ENCODE data around the gene ZNF592.

The ZNF592 gene

GRCh38 chr15:84778194-84778593 lies 29.8 kb downstream of the ZNF592 start:
- no peak for DNase-seq (ENCODE audit: low read depth)
- H3K4me3 ChIP-seq (ENCODE audit: low read depth, low read length) = no peak overlapping the region
- TF ChIP-seq, protein P1, sequence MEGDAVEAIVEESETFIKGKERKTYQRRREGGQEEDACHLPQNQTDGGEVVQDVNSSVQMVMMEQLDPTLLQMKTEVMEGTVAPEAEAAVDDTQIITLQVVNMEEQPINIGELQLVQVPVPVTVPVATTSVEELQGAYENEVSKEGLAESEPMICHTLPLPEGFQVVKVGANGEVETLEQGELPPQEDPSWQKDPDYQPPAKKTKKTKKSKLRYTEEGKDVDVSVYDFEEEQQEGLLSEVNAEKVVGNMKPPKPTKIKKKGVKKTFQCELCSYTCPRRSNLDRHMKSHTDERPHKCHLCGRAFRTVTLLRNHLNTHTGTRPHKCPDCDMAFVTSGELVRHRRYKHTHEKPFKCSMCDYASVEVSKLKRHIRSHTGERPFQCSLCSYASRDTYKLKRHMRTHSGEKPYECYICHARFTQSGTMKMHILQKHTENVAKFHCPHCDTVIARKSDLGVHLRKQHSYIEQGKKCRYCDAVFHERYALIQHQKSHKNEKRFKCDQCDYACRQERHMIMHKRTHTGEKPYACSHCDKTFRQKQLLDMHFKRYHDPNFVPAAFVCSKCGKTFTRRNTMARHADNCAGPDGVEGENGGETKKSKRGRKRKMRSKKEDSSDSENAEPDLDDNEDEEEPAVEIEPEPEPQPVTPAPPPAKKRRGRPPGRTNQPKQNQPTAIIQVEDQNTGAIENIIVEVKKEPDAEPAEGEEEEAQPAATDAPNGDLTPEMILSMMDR (conservative IDR thresholded peaks at IDR 0.05; ENCODE audit: low read depth, low read length) = no peak

- no peak for DNase-seq (ENCODE audit: low read depth)
- no peak overlapping the region for H3K4me3 ChIP-seq (ENCODE audit: low read depth, low read length)
- TF ChIP-seq, protein P1 (conservative IDR thresholded peaks at IDR 0.05; ENCODE audit: low read depth, low read length) = no peak
Measured at GRCh38 chr15:84780492-84780891, 32.1 kb downstream of the ZNF592 start.

- TF ChIP-seq, protein P1 (conservative IDR thresholded peaks at IDR 0.05; ENCODE audit: low read depth, low read length) = no peak
- H3K4me3 ChIP-seq (ENCODE audit: low read depth, low read length) = no peak overlapping the region
- DNase-seq (ENCODE audit: low read depth) = peak; percentile 43
Measured at GRCh38 chr15:84781495-84781894, 33.1 kb downstream of the ZNF592 start.

DNA sequence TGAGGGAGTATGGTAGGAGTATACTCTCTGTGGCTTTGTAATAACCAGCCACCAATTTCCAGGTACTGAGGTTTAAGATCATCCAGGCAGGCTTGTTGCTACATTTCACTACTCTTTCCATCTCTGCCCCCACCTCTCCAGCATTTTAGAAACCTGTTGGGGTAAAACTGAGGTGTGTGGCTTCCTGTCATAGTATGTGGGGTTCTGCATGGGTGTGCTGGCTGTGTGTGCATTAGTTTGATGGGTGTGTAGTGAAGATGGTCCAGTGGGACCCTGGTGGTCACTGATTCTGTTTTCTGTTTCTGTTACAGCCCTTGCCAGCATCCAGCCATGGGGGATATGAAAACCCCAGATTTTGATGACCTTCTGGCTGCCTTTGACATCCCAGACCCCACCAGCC lies 34.0 kb downstream of the ZNF592 start:
- no peak for DNase-seq (ENCODE audit: low read depth)
- TF ChIP-seq, protein P1 (conservative IDR thresholded peaks at IDR 0.05; ENCODE audit: low read depth, low read length) = no peak
- no peak overlapping the region for H3K4me3 ChIP-seq (ENCODE audit: low read depth, low read length)

DNA sequence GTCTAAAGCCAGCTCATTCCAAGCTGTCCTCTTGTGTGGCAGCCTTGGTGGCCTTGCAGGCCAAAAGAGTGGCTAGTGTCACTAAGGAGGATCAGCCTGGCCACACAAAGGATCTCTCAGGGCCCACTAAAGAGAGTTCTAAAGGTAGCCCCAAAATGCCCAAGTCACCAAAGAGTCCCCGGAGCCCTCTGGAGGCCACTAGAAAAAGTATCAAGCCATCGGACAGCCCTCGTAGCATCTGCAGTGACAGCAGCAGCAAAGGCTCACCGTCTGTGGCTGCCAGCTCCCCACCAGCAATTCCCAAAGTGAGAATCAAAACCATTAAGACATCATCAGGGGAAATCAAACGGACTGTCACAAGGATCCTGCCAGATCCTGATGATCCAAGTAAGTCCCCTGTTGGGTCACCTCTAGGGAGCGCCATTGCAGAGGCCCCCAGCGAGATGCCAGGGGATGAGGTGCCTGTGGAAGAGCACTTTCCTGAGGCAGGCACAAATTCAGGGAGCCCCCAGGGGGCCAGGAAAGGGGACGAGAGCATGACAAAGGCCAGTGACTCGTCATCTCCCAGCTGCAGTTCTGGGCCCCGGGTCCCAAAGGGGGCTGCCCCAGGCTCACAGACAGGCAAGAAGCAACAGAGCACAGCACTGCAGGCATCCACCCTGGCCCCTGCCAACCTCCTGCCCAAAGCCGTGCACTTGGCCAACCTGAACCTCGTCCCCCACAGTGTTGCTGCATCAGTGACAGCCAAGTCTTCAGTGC lies 35.3 kb downstream of the ZNF592 start:
- no peak for DNase-seq (ENCODE audit: low read depth)
- H3K4me3 ChIP-seq (ENCODE audit: low read depth, low read length) = no peak overlapping the region
- TF ChIP-seq, protein P1 (conservative IDR thresholded peaks at IDR 0.05; ENCODE audit: low read depth, low read length) = no peak

DNA sequence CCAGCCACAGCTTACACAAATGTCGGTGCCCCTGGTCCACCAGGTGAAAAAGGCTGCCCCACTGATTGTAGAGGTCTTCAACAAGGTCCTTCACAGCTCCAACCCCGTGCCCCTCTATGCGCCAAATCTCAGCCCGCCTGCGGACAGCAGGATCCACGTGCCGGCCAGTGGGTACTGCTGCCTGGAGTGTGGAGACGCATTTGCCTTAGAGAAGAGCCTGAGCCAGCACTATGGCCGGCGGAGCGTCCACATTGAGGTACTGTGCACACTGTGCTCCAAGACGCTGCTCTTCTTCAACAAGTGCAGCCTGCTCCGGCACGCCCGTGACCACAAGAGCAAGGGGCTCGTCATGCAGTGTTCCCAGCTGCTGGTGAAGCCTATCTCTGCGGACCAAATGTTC lies 35.9 kb downstream of the ZNF592 start:
- TF ChIP-seq, protein P1 (conservative IDR thresholded peaks at IDR 0.05; ENCODE audit: low read depth, low read length) = no peak
- DNase-seq (ENCODE audit: low read depth) = no peak
- no peak overlapping the region for H3K4me3 ChIP-seq (ENCODE audit: low read depth, low read length)

DNA sequence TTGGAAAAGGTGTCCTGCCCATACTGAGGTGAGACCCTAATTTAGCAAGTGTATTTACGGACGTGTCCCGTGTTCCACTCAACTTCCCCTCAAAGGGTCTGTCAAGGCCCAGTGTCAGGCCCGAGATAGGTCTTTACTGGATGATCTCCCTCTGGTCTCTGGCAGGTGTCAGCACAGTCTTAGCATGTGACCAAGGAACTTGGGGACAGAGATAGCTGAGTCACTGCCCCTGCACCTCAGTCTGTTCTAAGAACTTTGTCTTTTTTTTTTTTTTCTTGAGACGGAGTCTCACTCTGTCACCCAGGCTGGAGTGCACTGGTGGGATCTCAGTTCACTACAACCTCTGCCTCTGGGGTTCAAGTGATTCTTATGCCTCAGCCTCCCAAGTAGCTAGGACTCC lies 36.7 kb downstream of the ZNF592 start:
- no peak overlapping the region for H3K4me3 ChIP-seq (ENCODE audit: low read depth, low read length)
- TF ChIP-seq, protein P1 (conservative IDR thresholded peaks at IDR 0.05; ENCODE audit: low read depth, low read length) = no peak
- DNase-seq (ENCODE audit: low read depth) = no peak
